Fibroblast of lung (primary cell): ENCODE data around the gene VWA8. TPM values are rescaled to one million over a fixed set of nuclear protein-coding genes. Genes with fewer than 3 reads are reported as not detected.

Experiments used
- DNase-seq, 2 donors: peaks; one replicate each; pipeline versions ENCODE4 v3.0.0 to v3.0.0-alpha.2; 2010; ENCODE audit warnings: low read depth in 2 of 2
- H2AFZ ChIP-seq: 2 replicates; pipeline ENCODE4 v1.5.1; 2012; ENCODE audit warnings: low read length, control low read depth, inconsistent platforms
- H3K27ac ChIP-seq: 2 replicates; pipeline ENCODE4 v1.5.1; 2011; ENCODE audit warnings: low read length, control low read depth; ENCODE audit not compliant: insufficient read depth
- H3K27me3 ChIP-seq: 2 replicates; pipeline ENCODE4 v1.5.1; 2011; ENCODE audit warnings: mild to moderate bottlenecking, low read length; ENCODE audit not compliant: control insufficient read depth, insufficient read depth
- H3K36me3 ChIP-seq: 2 replicates; pipeline ENCODE4 v1.5.1; 2011; ENCODE audit warnings: low read length; ENCODE audit not compliant: control insufficient read depth, insufficient read depth
- H3K4me1 ChIP-seq: 2 replicates; pipeline ENCODE4 v1.5.1; 2011; ENCODE audit warnings: low read length; ENCODE audit not compliant: control insufficient read depth, insufficient read depth; ENCODE audit errors: extremely low read depth
- H3K4me2 ChIP-seq: 2 replicates; pipeline ENCODE4 v1.5.1; 2011; ENCODE audit warnings: low read length, control low read depth; ENCODE audit not compliant: insufficient read depth; ENCODE audit errors: extremely low read depth
- H3K4me3 ChIP-seq, 4 experiments: fragments of 200-600 bp in 1 of 4; sonication (generic) in 1 of 4; replicated peaks in 1 of 4; 2 replicates each; pipeline ENCODE4 v1.5.1; 2011 to 2016; ENCODE audit warnings: low read length in 4 of 4, low read depth in 3 of 4, mild to moderate bottlenecking in 3 of 4, control low read depth in 2 of 4, inconsistent platforms in 1 of 4, mixed read lengths in 1 of 4; ENCODE audit not compliant: insufficient read depth in 1 of 4; ENCODE audit errors: control extremely low read depth in 1 of 4
- H3K79me2 ChIP-seq: 2 replicates; pipeline ENCODE4 v1.5.1; 2012; ENCODE audit warnings: mild to moderate bottlenecking, low read length, inconsistent platforms; ENCODE audit not compliant: control insufficient read depth, insufficient read depth
- H3K9ac ChIP-seq: 2 replicates; pipeline ENCODE4 v1.5.1; 2011; ENCODE audit warnings: mild to moderate bottlenecking, low read length, control low read depth; ENCODE audit not compliant: insufficient read depth
- H3K9me3 ChIP-seq: 2 replicates; pipeline ENCODE4 v1.5.1; 2012; ENCODE audit warnings: low read depth, low read length; ENCODE audit not compliant: control insufficient read depth, insufficient read depth
- H4K20me1 ChIP-seq: 2 replicates; pipeline ENCODE4 v1.5.1; 2011; ENCODE audit warnings: low read length; ENCODE audit not compliant: control insufficient read depth, insufficient read depth; ENCODE audit errors: extremely low read depth
- EZH2 ChIP-seq: IDR thresholded peaks from 2 replicates; pipeline ENCODE4 v1.5.1; 2012; ENCODE audit warnings: low read length, control low read depth, mild to moderate bottlenecking; ENCODE audit errors: missing control alignments
- polyA plus RNA-seq, 2 donors: library from polyadenylated mRNA; depleted of rRNA in 1 of 2; stranded (reverse) in 1 of 2; unstranded in 1 of 2; fragments of >200 nt; gene quantifications; 2 replicates each; pipeline ENCODE4 v1.2.1, GENCODE V29; 2011 to 2012; ENCODE audit warnings: missing spikeins in 1 of 2
- total RNA-seq: library from RNA; depleted of rRNA; stranded (reverse); fragments of >200 nt; gene quantifications from 2 replicates; pipeline ENCODE4 v1.2.1, GENCODE V29; 2014
- TF ChIP-seq, protein P1 (sequence below), 2 donors: IDR thresholded peaks in 1 of 2; conservative IDR thresholded peaks in 1 of 2; 1 replicate in 1 of 2; 2 replicates in 1 of 2; pipeline ENCODE4 v1.5.1; 2011 to 2012; ENCODE audit warnings: low read length in 2 of 2, control low read depth in 1 of 2, inconsistent platforms in 1 of 2, low read depth in 1 of 2, mild to moderate bottlenecking in 1 of 2

Gene VWA8
- total and polyA plus RNA-seq, 2 donors (not counting 1 experiment from before 2014, with no cell fraction given): 12.6 to 29.9 TPM

DNA sequence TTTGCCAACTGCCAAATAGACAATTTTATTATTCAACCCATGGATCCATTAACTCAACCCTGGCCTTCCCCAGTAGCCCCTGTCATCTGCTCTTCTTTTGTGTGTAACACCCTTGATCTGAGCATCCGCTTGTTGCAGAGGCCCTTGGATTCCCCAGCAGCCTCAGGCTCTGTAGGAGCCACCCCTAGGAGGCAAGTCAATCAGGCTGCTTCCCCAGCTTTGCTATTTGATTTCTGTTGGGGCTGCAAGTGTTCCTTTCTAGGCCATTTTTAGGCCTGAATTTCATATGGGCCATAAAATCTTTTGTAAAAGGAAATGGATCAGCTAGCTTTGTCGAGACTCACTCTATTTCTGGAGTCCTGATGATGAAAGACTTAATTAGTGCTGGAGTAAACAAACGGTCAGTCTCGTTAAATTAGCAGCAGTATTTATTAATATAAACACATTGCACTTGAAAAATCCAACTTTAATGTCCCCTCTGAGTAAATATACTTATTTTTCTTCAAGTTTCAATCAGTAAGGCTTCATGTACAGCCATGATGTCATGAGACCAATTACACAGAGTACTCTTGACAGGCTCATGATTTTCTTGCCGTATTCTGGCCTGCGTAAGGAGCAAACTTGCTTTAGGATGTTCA, 398.2 kb downstream of the VWA8 start:
- peak overlapping the region; percentile 65 for H3K4me2 ChIP-seq
- H3K4me3 ChIP-seq: no peak overlapping the region
- no peaks in the 10 kb centered on the region for H4K20me1 ChIP-seq

DNA sequence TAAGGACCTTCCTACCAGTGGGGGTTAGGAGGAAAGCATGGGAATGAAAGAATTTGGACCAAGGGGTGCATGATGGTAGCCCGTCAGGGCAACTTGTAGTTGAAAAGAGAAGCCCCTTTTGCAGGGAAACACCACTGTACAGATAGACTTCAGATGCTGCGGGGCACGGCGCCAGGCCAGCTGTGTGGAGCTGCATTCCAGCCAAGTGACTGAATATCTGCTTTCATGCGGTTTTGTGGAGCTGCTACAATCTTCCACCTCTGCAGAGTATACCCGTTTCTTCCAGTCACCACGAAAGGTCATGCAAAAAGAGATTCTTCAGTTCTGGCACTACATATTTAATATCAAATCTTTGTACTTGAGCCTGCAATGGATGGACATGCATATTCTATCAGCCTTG, 398.8 kb downstream of the VWA8 start:
- TF ChIP-seq, protein P1, sequence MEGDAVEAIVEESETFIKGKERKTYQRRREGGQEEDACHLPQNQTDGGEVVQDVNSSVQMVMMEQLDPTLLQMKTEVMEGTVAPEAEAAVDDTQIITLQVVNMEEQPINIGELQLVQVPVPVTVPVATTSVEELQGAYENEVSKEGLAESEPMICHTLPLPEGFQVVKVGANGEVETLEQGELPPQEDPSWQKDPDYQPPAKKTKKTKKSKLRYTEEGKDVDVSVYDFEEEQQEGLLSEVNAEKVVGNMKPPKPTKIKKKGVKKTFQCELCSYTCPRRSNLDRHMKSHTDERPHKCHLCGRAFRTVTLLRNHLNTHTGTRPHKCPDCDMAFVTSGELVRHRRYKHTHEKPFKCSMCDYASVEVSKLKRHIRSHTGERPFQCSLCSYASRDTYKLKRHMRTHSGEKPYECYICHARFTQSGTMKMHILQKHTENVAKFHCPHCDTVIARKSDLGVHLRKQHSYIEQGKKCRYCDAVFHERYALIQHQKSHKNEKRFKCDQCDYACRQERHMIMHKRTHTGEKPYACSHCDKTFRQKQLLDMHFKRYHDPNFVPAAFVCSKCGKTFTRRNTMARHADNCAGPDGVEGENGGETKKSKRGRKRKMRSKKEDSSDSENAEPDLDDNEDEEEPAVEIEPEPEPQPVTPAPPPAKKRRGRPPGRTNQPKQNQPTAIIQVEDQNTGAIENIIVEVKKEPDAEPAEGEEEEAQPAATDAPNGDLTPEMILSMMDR (conservative IDR thresholded peaks at IDR 0.05 in 1 of 2, IDR thresholded peaks at IDR 0.05 in 1 of 2; ENCODE audit: low read depth in 1 of 2, low read length in 2 of 2): no peak
- no peak for TF ChIP-seq EZH2
- Histone ChIP-seq H3K4me1 (peaks cover 31% of the 10 kb centered on the region), H3K79me2 (no peaks in the 10 kb centered on the region), H3K27me3 (no peaks in the 10 kb centered on the region), H3K36me3 (no peaks in the 10 kb centered on the region), H3K27ac (peak overlapping the region; percentile 40), H3K9ac (no peak overlapping the region), H4K20me1 (no peaks in the 10 kb centered on the region), H3K4me3 (no peak overlapping the region), H3K4me2 (peak overlapping the region; percentile 65), H3K9me3 (no peaks in the 10 kb centered on the region), H2AFZ (no peak overlapping the region)
- DNase-seq: peak; percentile 76 to 95

More for the DNA sequence above, 398.2 kb downstream of the VWA8 start:
- no peak for DNase-seq
- Histone ChIP-seq H3K27me3 (no peaks in the 10 kb centered on the region), H2AFZ (no peak overlapping the region), H3K27ac (peak overlapping the region; percentile 40), H3K9ac (no peak overlapping the region), H3K4me1 (peaks cover 31% of the 10 kb centered on the region), H3K9me3 (no peaks in the 10 kb centered on the region), H3K79me2 (no peaks in the 10 kb centered on the region), H3K36me3 (no peaks in the 10 kb centered on the region)
- TF ChIP-seq, protein P1 (conservative IDR thresholded peaks at IDR 0.05 in 1 of 2, IDR thresholded peaks at IDR 0.05 in 1 of 2; ENCODE audit: low read depth in 1 of 2, low read length in 2 of 2): no peak
- TF ChIP-seq EZH2: no peak

DNA sequence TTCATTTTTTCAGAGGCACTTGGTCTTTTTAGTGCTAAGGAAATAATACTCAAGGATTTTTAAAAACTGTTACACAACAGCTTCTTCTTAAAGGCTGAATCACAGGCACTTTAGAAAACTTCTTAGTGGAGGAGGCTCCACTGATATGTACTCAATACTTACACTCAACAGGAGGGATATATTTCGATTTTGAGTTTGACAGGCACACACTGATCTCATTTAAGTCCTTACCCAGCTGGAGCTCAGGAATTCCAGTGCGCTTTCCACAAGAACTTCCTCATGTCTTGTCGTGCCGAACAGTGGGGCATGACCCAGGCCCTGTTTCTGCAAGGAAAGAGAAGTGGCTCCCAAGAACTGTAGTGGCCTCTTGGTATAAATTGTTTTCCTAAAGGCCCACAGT, 399.7 kb downstream of the VWA8 start:
- TF ChIP-seq, protein P1 (conservative IDR thresholded peaks at IDR 0.05 in 1 of 2, IDR thresholded peaks at IDR 0.05 in 1 of 2; ENCODE audit: low read depth in 1 of 2, low read length in 2 of 2): no peak
- TF ChIP-seq EZH2: no peak
- Histone ChIP-seq H3K4me3 (no peak overlapping the region), H3K4me1 (peaks cover 30% of the 10 kb centered on the region), H3K9ac (no peak overlapping the region), H3K9me3 (no peaks in the 10 kb centered on the region), H3K27me3 (no peaks in the 10 kb centered on the region), H3K36me3 (no peaks in the 10 kb centered on the region), H3K27ac (peak overlapping the region; percentile 11), H2AFZ (no peak overlapping the region), H3K4me2 (no peak overlapping the region), H4K20me1 (no peaks in the 10 kb centered on the region), H3K79me2 (no peaks in the 10 kb centered on the region)
- DNase-seq: peak; percentile 47 to 52
